Mucosa of stomach (tissue), 1 donor: ENCODE measurements around the gene LYRM7.

Experiments used
- H3K27me3 ChIP-seq: one replicate; pipeline ENCODE4 v1.7.0; 2013; ENCODE audit warnings: mild to moderate bottlenecking, low read length; ENCODE audit not compliant: control insufficient read depth, insufficient read depth
- H3K36me3 ChIP-seq: one replicate; pipeline ENCODE4 v1.7.0; 2013; ENCODE audit warnings: low read length; ENCODE audit not compliant: control insufficient read depth, insufficient read depth
- H3K4me1 ChIP-seq: one replicate; pipeline ENCODE4 v1.7.0; 2013; ENCODE audit warnings: mild to moderate bottlenecking, low read length; ENCODE audit not compliant: control insufficient read depth, insufficient read depth
- H3K4me3 ChIP-seq: one replicate; pipeline ENCODE4 v1.7.0; 2013; ENCODE audit warnings: low read length
- H3K9ac ChIP-seq: one replicate; pipeline ENCODE4 v1.7.0; 2013; ENCODE audit warnings: mild to moderate bottlenecking, low read length, moderate library complexity
- H3K9me3 ChIP-seq: one replicate; pipeline ENCODE4 v1.7.0; 2013; ENCODE audit warnings: mild to moderate bottlenecking, low read length, moderate library complexity; ENCODE audit not compliant: control insufficient read depth
- donor health status: Pancreatic carcinoma.

The LYRM7 gene

GRCh38 chr5:131224387-131225201, 53.9 kb downstream of the LYRM7 start:
- H3K36me3 ChIP-seq: no peaks in the 10 kb centered on the region
- H3K27me3 ChIP-seq: no peaks in the 10 kb centered on the region
- H3K9ac ChIP-seq: no peak overlapping the region
- H3K9me3 ChIP-seq: no peaks in the 10 kb centered on the region
- H3K4me3 ChIP-seq: no peak overlapping the region
- H3K4me1 ChIP-seq: no peaks in the 10 kb centered on the region

GRCh38 chr5:131225282-131225974, 54.7 kb downstream of the LYRM7 start:
- no peaks in the 10 kb centered on the region for H3K27me3 ChIP-seq
- no peaks in the 10 kb centered on the region for H3K4me1 ChIP-seq
- H3K9me3 ChIP-seq: no peaks in the 10 kb centered on the region
- H3K36me3 ChIP-seq: no peaks in the 10 kb centered on the region
- H3K4me3 ChIP-seq: no peak overlapping the region
- no peak overlapping the region for H3K9ac ChIP-seq

- H3K9ac ChIP-seq: no peak overlapping the region
- H3K9me3 ChIP-seq: no peaks in the 10 kb centered on the region
- H3K4me1 ChIP-seq: no peaks in the 10 kb centered on the region
- H3K4me3 ChIP-seq: no peak overlapping the region
- no peaks in the 10 kb centered on the region for H3K36me3 ChIP-seq
- no peaks in the 10 kb centered on the region for H3K27me3 ChIP-seq
Observed at GRCh38 chr5:131226899-131227298, 56.2 kb downstream of the LYRM7 start.

GRCh38 chr5:131228646-131229045, 57.9 kb downstream of the LYRM7 start:
- H3K4me3 ChIP-seq: no peak overlapping the region
- H3K36me3 ChIP-seq: no peaks in the 10 kb centered on the region

GRCh38 chr5:131229623-131230022, 58.9 kb downstream of the LYRM7 start:
- no peak overlapping the region for H3K4me3 ChIP-seq
- H3K27me3 ChIP-seq: no peaks in the 10 kb centered on the region
- H3K9me3 ChIP-seq: no peaks in the 10 kb centered on the region
- no peak overlapping the region for H3K9ac ChIP-seq
- H3K36me3 ChIP-seq: no peaks in the 10 kb centered on the region
- no peaks in the 10 kb centered on the region for H3K4me1 ChIP-seq

More at GRCh38 chr5:131228646-131229045, 57.9 kb downstream of the LYRM7 start:
- Histone ChIP-seq H3K27me3 (no peaks in the 10 kb centered on the region), H3K9ac (no peak overlapping the region), H3K9me3 (no peaks in the 10 kb centered on the region), H3K4me1 (no peaks in the 10 kb centered on the region)

- H3K27me3 ChIP-seq: no peaks in the 10 kb centered on the region
- no peak overlapping the region for H3K4me3 ChIP-seq
- no peaks in the 10 kb centered on the region for H3K4me1 ChIP-seq
- no peaks in the 10 kb centered on the region for H3K9me3 ChIP-seq
- H3K9ac ChIP-seq: no peak overlapping the region
- no peaks in the 10 kb centered on the region for H3K36me3 ChIP-seq
Observed at GRCh38 chr5:131230406-131230805, 59.7 kb downstream of the LYRM7 start.

GRCh38 chr5:131239686-131240085, 68.9 kb downstream of the LYRM7 start:
- Histone ChIP-seq H3K27me3 (no peaks in the 10 kb centered on the region), H3K4me1 (no peaks in the 10 kb centered on the region), H3K4me3 (no peak overlapping the region), H3K9ac (no peak overlapping the region), H3K9me3 (no peaks in the 10 kb centered on the region), H3K36me3 (no peaks in the 10 kb centered on the region)

- Histone ChIP-seq H3K27me3 (no peaks in the 10 kb centered on the region), H3K36me3 (no peaks in the 10 kb centered on the region), H3K4me3 (no peak overlapping the region), H3K9ac (no peak overlapping the region), H3K9me3 (no peaks in the 10 kb centered on the region), H3K4me1 (no peaks in the 10 kb centered on the region)
Observed at GRCh38 chr5:131242728-131243255, 72.0 kb downstream of the LYRM7 start.

GRCh38 chr5:131245312-131245711, 74.6 kb downstream of the LYRM7 start:
- H3K9ac ChIP-seq: no peak overlapping the region
- H3K27me3 ChIP-seq: no peaks in the 10 kb centered on the region
- H3K36me3 ChIP-seq: no peaks in the 10 kb centered on the region
- no peak overlapping the region for H3K4me3 ChIP-seq
- no peaks in the 10 kb centered on the region for H3K4me1 ChIP-seq
- H3K9me3 ChIP-seq: no peaks in the 10 kb centered on the region

- no peaks in the 10 kb centered on the region for H3K4me1 ChIP-seq
- no peaks in the 10 kb centered on the region for H3K9me3 ChIP-seq
- no peak overlapping the region for H3K9ac ChIP-seq
- no peaks in the 10 kb centered on the region for H3K36me3 ChIP-seq
- H3K4me3 ChIP-seq: no peak overlapping the region
- no peaks in the 10 kb centered on the region for H3K27me3 ChIP-seq
Observed at GRCh38 chr5:131245948-131246347, 75.2 kb downstream of the LYRM7 start.

- Histone ChIP-seq H3K36me3 (no peaks in the 10 kb centered on the region), H3K27me3 (no peaks in the 10 kb centered on the region), H3K4me3 (no peak overlapping the region), H3K9me3 (no peaks in the 10 kb centered on the region), H3K4me1 (no peaks in the 10 kb centered on the region), H3K9ac (no peak overlapping the region)
Observed at GRCh38 chr5:131246504-131246903, 75.8 kb downstream of the LYRM7 start.

GRCh38 chr5:131250751-131251475, 80.2 kb downstream of the LYRM7 start:
- H3K4me3 ChIP-seq: no peak overlapping the region
- no peak overlapping the region for H3K9ac ChIP-seq
- H3K4me1 ChIP-seq: peaks cover 6% of the 10 kb centered on the region
- H3K27me3 ChIP-seq: no peaks in the 10 kb centered on the region
- H3K9me3 ChIP-seq: no peaks in the 10 kb centered on the region
- no peaks in the 10 kb centered on the region for H3K36me3 ChIP-seq
